ENCODE measurements around the gene TPTE2. TPM values are rescaled to one million over a fixed set of nuclear protein-coding genes. Genes with fewer than 3 reads are reported as not detected.

The TPTE2 gene
- total and polyA plus RNA-seq, 9 of the 15 experiments (the other 6 are each of a cell fraction or from before 2014, with no cell fraction given) = not detected

DNA sequence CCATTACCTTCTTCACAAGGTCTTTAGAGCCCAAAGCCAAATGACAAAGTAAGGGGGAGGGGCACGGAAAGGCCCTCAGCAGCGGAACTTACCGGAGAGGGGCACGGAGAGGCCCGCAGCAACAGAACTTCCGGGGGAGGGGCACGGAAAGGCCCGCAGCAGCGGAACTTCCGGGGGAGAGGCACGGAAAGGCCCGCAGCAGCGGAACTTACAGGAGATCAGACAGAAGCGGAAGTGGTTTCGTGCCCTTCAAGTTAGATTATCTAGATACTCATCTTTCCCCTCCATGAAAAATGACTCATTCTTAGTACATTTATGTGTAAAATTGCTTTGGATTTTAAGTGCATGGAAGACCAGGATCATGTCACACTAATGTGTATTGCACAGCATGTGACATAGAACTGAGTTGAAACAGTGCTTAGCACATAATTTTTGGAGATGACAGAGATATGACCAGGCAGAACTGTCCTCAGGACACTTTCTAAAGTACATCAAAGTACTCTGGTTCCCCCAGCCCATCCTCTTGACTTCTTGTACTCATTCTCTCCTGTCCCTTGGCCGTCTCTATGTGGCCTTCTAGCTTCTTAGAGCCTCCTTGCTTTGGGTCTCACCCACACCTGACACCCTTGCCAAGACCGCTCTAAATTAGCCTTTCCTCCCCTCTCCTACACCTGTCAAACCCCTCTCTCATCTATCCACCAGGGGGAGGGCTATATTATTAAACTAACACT, 25.7 kb upstream of the TPTE2 start (continued):
- TF ChIP-seq, protein P1, sequence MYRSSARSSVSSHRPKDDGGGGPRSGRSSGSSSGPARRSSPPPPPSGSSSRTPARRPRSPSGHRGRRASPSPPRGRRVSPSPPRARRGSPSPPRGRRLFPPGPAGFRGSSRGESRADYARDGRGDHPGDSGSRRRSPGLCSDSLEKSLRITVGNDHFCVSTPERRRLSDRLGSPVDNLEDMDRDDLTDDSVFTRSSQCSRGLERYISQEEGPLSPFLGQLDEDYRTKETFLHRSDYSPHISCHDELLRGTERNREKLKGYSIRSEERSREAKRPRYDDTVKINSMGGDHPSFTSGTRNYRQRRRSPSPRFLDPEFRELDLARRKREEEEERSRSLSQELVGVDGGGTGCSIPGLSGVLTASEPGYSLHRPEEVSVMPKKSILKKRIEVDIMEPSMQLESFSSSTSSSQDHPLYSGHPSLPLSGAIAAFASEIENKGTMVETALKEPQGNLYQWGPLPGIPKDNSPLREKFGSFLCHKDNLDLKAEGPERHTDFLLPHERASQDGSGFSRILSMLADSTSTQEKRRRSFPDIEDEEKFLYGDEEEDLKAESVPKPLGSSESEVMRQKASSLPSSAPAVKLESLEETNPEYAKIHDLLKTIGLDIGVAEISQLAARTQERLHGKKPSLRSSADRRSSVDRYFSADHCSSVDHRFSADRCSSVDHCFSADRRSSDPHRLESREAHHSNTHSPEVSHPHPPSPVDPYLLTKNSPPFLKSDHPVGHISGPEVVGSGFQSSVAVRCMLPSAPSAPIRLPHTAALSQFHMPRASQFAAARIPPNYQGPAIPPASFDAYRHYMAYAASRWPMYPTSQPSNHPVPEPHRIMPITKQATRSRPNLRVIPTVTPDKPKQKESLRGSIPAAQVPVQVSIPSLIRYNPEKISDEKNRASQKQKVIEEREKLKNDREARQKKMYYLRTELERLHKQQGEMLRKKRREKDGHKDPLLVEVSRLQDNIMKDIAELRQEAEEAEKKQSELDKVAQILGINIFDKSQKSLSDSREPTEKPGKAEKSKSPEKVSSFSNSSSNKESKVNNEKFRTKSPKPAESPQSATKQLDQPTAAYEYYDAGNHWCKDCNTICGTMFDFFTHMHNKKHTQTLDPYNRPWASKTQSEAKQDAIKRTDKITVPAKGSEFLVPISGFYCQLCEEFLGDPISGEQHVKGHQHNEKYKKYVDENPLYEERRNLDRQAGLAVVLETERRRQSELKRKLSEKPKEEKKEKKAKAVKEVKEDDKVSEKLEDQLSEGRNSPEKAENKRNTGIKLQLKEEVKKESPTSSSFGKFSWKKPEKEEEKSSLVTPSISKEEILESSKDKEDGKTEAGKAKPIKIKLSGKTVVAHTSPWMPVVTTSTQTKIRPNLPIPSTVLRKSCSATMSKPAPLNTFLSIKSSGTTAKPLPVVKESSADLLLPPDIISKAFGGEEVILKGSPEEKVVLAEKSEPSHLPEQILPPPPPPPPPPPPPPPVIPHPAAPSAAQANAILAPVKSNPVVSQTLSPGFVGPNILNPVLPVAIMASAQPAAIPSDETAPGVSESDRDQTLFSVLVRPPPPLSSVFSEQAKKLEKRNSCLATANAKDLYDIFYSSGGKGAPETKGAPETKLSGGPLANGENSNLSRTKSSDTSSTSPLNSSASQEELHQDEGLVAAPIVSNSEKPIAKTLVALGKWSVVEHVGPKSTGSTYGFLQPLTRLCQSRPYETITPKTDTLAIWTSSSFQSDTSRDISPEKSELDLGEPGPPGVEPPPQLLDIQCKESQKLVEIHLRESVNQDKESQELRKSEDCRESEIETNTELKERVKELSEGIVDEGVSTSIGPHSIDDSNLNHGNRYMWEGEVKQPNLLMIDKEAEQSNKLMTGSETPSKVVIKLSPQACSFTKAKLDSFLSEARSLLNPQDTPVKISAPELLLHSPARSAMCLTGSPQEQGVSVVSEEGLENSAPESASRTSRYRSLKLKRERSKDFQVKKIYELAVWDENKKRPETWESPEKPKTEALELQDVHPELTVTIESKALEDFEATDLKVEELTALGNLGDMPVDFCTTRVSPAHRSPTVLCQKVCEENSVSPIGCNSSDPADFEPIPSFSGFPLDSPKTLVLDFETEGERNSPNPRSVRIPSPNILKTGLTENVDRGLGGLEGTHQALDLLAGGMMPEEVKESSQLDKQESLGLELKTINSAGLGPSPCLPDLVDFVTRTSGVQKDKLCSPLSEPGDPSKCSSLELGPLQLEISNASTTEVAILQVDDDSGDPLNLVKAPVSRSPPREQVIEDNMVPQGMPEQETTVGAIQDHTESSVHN (IDR thresholded peaks at IDR 0.05; ENCODE audit: borderline replicate concordance in 1 of 2, low read depth in 1 of 2) = no peak
- TF ChIP-seq CHD4 (IDR thresholded peaks at IDR 0.05; ENCODE audit: insufficient read depth, insufficient replicate concordance, low read depth, low read length, poor library complexity, severe bottlenecking) (no peak), ELF1 (tag; IDR thresholded peaks at IDR 0.05) (peak; percentile 42; the same call in 1 of the 2 replicates), NCOA6 (IDR thresholded peaks at IDR 0.05) (no peak), ZNF23 (CRISPR knock-in tag; IDR thresholded peaks at IDR 0.05) (no peak), GABPA (tag; conservative IDR thresholded peaks at IDR 0.05; ENCODE audit: low read depth) (peak; percentile 94), BHLHE40 (IDR thresholded peaks at IDR 0.05; ENCODE audit: low read length) (no peak), POLR2B (IDR thresholded peaks at IDR 0.05; ENCODE audit: low read depth, partially characterized antibody) (no peak), MIER1 (IDR thresholded peaks at IDR 0.05; ENCODE audit: low read depth) (no peak), SAP30 (IDR thresholded peaks at IDR 0.05; ENCODE audit: borderline replicate concordance, insufficient read depth, low read depth, low read length, poor library complexity, severe bottlenecking) (no peak), SREBF2 (CRISPR knock-in tag; IDR thresholded peaks at IDR 0.05) (no peak), SMARCE1 (IDR thresholded peaks at IDR 0.05) (0 out of 2 replicates have a peak, but pooled peaks have one; percentile 46), NFRKB (IDR thresholded peaks at IDR 0.05; ENCODE audit: low read depth) (no peak), ARID2 (IDR thresholded peaks at IDR 0.05) (no peak)
- TF ChIP-seq, protein P2, sequence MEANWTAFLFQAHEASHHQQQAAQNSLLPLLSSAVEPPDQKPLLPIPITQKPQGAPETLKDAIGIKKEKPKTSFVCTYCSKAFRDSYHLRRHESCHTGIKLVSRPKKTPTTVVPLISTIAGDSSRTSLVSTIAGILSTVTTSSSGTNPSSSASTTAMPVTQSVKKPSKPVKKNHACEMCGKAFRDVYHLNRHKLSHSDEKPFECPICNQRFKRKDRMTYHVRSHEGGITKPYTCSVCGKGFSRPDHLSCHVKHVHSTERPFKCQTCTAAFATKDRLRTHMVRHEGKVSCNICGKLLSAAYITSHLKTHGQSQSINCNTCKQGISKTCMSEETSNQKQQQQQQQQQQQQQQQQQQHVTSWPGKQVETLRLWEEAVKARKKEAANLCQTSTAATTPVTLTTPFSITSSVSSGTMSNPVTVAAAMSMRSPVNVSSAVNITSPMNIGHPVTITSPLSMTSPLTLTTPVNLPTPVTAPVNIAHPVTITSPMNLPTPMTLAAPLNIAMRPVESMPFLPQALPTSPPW (CRISPR knock-in tag; IDR thresholded peaks at IDR 0.05) = peak; percentile 74
- TF ChIP-seq, protein P3, sequence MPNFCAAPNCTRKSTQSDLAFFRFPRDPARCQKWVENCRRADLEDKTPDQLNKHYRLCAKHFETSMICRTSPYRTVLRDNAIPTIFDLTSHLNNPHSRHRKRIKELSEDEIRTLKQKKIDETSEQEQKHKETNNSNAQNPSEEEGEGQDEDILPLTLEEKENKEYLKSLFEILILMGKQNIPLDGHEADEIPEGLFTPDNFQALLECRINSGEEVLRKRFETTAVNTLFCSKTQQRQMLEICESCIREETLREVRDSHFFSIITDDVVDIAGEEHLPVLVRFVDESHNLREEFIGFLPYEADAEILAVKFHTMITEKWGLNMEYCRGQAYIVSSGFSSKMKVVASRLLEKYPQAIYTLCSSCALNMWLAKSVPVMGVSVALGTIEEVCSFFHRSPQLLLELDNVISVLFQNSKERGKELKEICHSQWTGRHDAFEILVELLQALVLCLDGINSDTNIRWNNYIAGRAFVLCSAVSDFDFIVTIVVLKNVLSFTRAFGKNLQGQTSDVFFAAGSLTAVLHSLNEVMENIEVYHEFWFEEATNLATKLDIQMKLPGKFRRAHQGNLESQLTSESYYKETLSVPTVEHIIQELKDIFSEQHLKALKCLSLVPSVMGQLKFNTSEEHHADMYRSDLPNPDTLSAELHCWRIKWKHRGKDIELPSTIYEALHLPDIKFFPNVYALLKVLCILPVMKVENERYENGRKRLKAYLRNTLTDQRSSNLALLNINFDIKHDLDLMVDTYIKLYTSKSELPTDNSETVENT (CRISPR knock-in tag; IDR thresholded peaks at IDR 0.05) = no peak

All from K562 (cell line).